ENCODE results near the gene AGBL5.
A peak's percentile ranks its signal among the peaks of the same experiment; 100 is the strongest.

The AGBL5 gene

GRCh38 chr2:27042985-27043634, 8.4 kb upstream of the AGBL5 start:
- in situ Hi-C loops (cut with HindIII; ENCODE audit: low pct_ligation_motif_present, low pct_unique_long_range_greater_than_20kb, low sequenced_read_pairs): no loop called here
- no peak for DNase-seq

- no peak for DNase-seq
- in situ Hi-C loops (cut with HindIII; ENCODE audit: low pct_ligation_motif_present, low pct_unique_long_range_greater_than_20kb, low sequenced_read_pairs): no loop called here
These were observed 1.8 kb upstream of the AGBL5 start for GRCh38 chr2:27049422-27050280.

GRCh38 chr2:27050281-27050995, 1.0 kb upstream of the AGBL5 start:
- DNase-seq: peak; percentile 93
- in situ Hi-C loops (cut with HindIII; ENCODE audit: low pct_ligation_motif_present, low pct_unique_long_range_greater_than_20kb, low sequenced_read_pairs): no loop called here

GRCh38 chr2:27051902-27052645, 606 bp downstream of the AGBL5 start:
- in situ Hi-C loops (cut with HindIII; ENCODE audit: low pct_ligation_motif_present, low pct_unique_long_range_greater_than_20kb, low sequenced_read_pairs): no loop called here
- no peak for DNase-seq

- in situ Hi-C loops (cut with HindIII; ENCODE audit: low pct_ligation_motif_present, low pct_unique_long_range_greater_than_20kb, low sequenced_read_pairs): no loop called here
- no peak for DNase-seq
These were observed 1.9 kb downstream of the AGBL5 start for GRCh38 chr2:27053321-27053720.

- in situ Hi-C loops (cut with HindIII; ENCODE audit: low pct_ligation_motif_present, low pct_unique_long_range_greater_than_20kb, low sequenced_read_pairs): no loop called here
- DNase-seq: no peak
These were observed 2.3 kb downstream of the AGBL5 start for GRCh38 chr2:27053776-27054175.

GRCh38 chr2:27054721-27055120, 3.3 kb downstream of the AGBL5 start:
- in situ Hi-C loops (cut with HindIII; ENCODE audit: low pct_ligation_motif_present, low pct_unique_long_range_greater_than_20kb, low sequenced_read_pairs): no loop called here
- no peak for DNase-seq

GRCh38 chr2:27057184-27057583, 5.7 kb downstream of the AGBL5 start:
- in situ Hi-C loops (cut with HindIII; ENCODE audit: low pct_ligation_motif_present, low pct_unique_long_range_greater_than_20kb, low sequenced_read_pairs): no loop called here
- DNase-seq: no peak

GRCh38 chr2:27058210-27058609, 6.7 kb downstream of the AGBL5 start:
- DNase-seq: no peak
- in situ Hi-C loops (cut with HindIII; ENCODE audit: low pct_ligation_motif_present, low pct_unique_long_range_greater_than_20kb, low sequenced_read_pairs): no loop called here

- DNase-seq: no peak
- in situ Hi-C loops (cut with HindIII; ENCODE audit: low pct_ligation_motif_present, low pct_unique_long_range_greater_than_20kb, low sequenced_read_pairs): no loop called here
These were observed 7.8 kb downstream of the AGBL5 start for GRCh38 chr2:27059141-27059820.

GRCh38 chr2:27060323-27060722, 8.9 kb downstream of the AGBL5 start:
- no peak for DNase-seq
- in situ Hi-C loops (cut with HindIII; ENCODE audit: low pct_ligation_motif_present, low pct_unique_long_range_greater_than_20kb, low sequenced_read_pairs): no loop called here

- DNase-seq: no peak
- in situ Hi-C loops (cut with HindIII; ENCODE audit: low pct_ligation_motif_present, low pct_unique_long_range_greater_than_20kb, low sequenced_read_pairs): no loop called here
These were observed 13.7 kb downstream of the AGBL5 start for GRCh38 chr2:27065128-27065527.

GRCh38 chr2:27067385-27067784, 15.9 kb downstream of the AGBL5 start:
- DNase-seq: no peak
- in situ Hi-C loops (cut with HindIII; ENCODE audit: low pct_ligation_motif_present, low pct_unique_long_range_greater_than_20kb, low sequenced_read_pairs): no loop called here

- in situ Hi-C loops (cut with HindIII; ENCODE audit: low pct_ligation_motif_present, low pct_unique_long_range_greater_than_20kb, low sequenced_read_pairs): no loop called here
- no peak for DNase-seq
These were observed 18.0 kb downstream of the AGBL5 start for GRCh38 chr2:27069436-27069835.

- no peak for DNase-seq
- in situ Hi-C loops (cut with HindIII; ENCODE audit: low pct_ligation_motif_present, low pct_unique_long_range_greater_than_20kb, low sequenced_read_pairs): no loop called here
These were observed 18.6 kb downstream of the AGBL5 start for GRCh38 chr2:27069961-27070618.

- in situ Hi-C loops (cut with HindIII; ENCODE audit: low pct_ligation_motif_present, low pct_unique_long_range_greater_than_20kb, low sequenced_read_pairs): no loop called here
- DNase-seq: no peak
These were observed 19.3 kb downstream of the AGBL5 start for GRCh38 chr2:27070653-27071276.

GRCh38 chr2:27071277-27071989, 20.0 kb downstream of the AGBL5 start, which contains the start of gene OST4:
Gene OST4, minus strand, starts transcription at chr2:27071654.
- in situ Hi-C loops (cut with HindIII; ENCODE audit: low pct_ligation_motif_present, low pct_unique_long_range_greater_than_20kb, low sequenced_read_pairs): no loop called here
- peak; percentile 93 for DNase-seq

Data from ACHN (cell line).